Activated gamma-delta T cell treated with Interleukin-2 at 50 U/mL for 16 hours (primary cell): ENCODE measurements around the gene GAL3ST3.
"Not testable (repeated sequence)": the region's sequence is repeated elsewhere in the genome, so short reads cannot be mapped to it uniquely, and the experiment has no call there.

Experiments
- DNase-seq: peaks from one replicate; pipeline ENCODE4 v3.0.0-alpha.2; 2020

GAL3ST3 gene

DNA sequence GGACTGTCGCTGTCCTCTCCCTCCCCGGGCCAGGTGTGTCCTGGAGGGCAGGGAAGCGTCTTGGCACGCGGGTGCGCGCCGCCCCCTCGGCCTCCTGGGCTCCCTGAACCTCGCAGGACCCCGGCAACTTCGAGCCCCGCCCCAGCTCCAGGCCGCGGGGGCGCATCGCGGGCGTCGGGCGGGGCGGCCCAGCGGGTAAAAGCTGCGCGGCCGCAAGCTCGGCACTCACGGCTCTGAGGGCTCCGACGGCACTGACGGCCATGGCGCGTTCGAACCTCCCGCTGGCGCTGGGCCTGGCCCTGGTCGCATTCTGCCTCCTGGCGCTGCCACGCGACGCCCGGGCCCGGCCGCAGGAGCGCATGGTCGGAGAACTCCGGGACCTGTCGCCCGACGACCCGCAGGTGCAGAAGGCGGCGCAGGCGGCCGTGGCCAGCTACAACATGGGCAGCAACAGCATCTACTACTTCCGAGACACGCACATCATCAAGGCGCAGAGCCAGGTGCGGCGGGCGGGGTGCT, 37.1 kb downstream of the GAL3ST3 start, which contains the start of gene CST6:
CST6 (plus strand) TSS at position 224 of the 519 bp plus-strand sequence; CDS start at position 261, 37 bp downstream.
- DNase-seq: no peak

- no peak for DNase-seq
Observed at GRCh38 chr11:66011239-66011784, 37.6 kb downstream of the GAL3ST3 start.

GRCh38 chr11:66010036-66010435, 38.9 kb downstream of the GAL3ST3 start:
- DNase-seq: not testable (repeated sequence)

- no peak for DNase-seq
Observed at GRCh38 chr11:66008468-66009101, 40.4 kb downstream of the GAL3ST3 start.

GRCh38 chr11:66008095-66008467, 40.9 kb downstream of the GAL3ST3 start:
- no peak for DNase-seq

DNA sequence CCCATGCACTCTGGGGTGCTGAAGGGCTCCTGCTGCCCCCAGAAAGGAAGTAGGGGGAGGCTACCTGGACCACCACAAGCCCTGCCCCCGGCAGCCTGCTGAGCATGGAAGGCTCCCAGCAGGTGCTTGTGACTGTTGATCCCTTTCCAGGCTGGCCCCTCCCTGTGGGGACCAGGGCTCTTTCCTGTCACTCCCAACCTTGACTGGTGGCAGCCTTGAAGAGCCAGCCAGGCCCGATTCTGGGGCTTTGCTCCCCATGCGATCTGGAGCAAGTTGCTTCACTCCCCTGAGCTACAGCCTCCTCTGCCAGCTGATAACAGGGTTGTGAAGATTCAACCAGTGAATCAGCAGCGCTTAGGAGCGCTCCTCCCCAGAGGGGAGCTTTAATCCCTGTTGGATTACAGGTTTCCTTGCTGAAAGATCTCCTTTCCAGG, 41.7 kb downstream of the GAL3ST3 start:
- no peak for DNase-seq

GRCh38 chr11:66006891-66007176, 42.1 kb downstream of the GAL3ST3 start:
- DNase-seq: no peak

DNA sequence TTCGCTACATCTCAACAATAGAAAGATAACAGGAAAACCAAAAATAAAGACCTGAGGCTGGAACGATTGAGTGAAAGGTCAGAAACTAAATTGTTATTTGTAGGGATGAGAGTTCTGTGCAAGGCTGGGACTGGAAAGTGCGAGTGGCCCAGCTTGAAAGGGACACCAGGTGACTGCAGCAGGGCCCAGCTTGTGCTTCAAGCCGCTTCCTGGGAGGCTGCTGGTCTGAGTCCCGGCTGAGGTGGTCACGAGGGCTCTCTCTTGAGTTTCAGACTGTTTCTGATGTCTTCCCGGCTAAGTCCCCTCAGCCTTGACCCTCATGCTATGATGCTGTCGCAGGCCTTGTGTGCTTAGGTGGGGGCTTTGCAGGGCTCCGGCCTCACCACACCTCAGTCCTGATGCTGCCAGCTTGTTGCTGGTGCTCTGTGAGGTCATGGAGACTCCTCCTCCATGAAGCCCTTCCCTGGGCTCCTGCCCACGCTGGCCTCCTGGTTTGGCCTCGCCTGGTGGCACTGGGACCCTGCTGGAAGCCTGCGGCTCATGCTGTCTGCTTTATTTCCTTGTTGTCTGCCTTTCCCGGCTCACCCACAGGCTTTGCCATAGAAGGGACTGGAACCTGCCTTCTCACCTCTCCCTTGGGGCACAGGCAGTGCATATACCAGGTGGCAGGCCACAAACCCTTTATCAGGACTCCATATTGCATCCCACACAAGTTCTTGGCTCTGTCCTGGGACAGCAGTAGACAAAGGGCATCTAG, 42.6 kb downstream of the GAL3ST3 start:
- DNase-seq: no peak

DNA sequence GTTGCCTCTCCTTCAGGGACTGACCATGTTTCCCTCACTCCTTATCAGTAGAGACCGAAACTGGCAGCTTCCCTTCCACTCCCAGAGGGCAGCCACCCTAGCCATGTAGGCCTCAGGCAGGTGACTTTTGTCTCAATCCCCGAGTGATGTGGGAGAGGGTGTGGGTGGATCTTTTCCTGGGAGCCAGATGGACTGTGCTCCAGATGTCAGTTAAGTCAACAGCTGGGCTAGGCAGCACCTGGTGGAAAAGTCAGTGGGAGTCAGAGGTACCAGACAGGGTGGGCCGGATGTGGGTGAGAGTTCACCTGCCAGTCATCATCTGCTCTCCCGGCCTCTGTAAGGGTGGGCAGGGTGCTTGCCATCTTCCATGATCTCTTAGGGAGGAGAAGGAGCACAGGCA, 44.8 kb downstream of the GAL3ST3 start:
- DNase-seq: no peak

GRCh38 chr11:66003291-66003690, 45.7 kb downstream of the GAL3ST3 start:
- DNase-seq: no peak

GRCh38 chr11:66002648-66003225, 46.2 kb downstream of the GAL3ST3 start:
- DNase-seq: no peak

DNA sequence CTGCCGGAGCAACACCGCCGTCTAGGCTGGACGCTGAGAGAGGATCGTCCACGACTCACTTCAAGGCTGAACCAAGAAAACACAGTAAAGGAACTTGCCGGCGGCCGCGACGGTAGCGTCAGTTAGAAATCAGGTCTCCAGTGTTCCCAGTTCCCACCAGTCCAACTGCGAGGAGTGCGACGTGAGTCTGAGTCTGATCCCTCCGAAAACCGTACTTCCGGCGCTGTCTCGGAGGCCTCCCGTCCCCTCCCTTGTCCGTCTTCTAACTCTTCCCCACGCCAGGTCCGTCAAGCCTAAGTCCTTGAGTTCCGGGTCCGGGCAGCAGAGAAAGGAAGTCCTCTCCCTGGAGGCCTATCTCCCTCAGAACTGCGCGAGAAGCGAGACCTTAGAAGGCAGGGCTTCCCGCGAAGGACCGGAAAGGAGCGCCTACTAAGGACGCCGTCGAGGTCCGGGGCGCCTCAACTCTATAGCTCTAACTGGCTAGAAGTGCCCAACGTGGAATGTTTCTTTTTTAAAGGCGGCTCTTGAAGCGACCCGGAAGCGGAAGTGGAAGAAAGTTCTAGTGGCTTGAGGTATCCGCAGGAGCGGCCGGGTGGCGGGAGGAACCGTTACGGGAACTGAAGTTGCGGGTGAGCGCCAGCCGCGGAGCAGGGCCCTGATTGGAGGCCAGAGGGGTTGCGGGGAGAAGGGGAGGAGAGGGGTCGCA, 46.9 kb downstream of the GAL3ST3 start, which contains the start of the genes BANF1 and EIF1AD:
BANF1 (plus strand) TSS at position 562 of the 706 bp plus-strand sequence. CDS start 748 bp downstream, outside the sequence.
EIF1AD (minus strand) TSS at position 216 of the 706 bp plus-strand sequence. CDS start 1,768 bp downstream, outside the sequence.
- DNase-seq: peak; percentile 93

DNA sequence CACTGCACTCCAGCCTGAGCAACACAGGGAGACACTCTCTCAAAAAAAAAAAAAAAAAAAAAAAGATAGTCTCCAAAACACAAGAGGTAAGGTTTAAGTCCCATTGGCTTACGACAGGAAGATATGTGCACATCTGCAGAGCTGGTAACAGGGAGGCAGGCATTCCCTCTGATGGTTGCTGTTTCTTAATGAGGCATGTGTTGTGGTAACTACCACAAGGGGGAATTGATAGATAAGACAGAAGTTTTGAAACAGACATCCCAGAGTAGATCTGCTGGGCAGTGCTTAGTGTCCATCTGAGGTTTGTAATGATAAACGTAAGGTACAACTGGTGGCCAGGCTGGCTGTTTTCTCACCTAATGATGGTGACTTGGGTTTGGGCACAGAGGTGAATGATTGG, 51.7 kb downstream of the GAL3ST3 start:
- DNase-seq: no peak

- DNase-seq: no peak
Observed at GRCh38 chr11:65992056-65992455, 56.9 kb downstream of the GAL3ST3 start.
